ENCODE measurements around the gene MGST1.
"Not testable (repeated sequence)": the region's sequence is repeated elsewhere in the genome, so short reads cannot be mapped to it uniquely, and the experiment has no call there.

MGST1 gene

GRCh38 chr12:16358878-16359277 is 11.4 kb downstream of the MGST1 start:
- no peak for DNase-seq

GRCh38 chr12:16359512-16360491 is 12.4 kb downstream of the MGST1 start:
- no peak for DNase-seq

DNA sequence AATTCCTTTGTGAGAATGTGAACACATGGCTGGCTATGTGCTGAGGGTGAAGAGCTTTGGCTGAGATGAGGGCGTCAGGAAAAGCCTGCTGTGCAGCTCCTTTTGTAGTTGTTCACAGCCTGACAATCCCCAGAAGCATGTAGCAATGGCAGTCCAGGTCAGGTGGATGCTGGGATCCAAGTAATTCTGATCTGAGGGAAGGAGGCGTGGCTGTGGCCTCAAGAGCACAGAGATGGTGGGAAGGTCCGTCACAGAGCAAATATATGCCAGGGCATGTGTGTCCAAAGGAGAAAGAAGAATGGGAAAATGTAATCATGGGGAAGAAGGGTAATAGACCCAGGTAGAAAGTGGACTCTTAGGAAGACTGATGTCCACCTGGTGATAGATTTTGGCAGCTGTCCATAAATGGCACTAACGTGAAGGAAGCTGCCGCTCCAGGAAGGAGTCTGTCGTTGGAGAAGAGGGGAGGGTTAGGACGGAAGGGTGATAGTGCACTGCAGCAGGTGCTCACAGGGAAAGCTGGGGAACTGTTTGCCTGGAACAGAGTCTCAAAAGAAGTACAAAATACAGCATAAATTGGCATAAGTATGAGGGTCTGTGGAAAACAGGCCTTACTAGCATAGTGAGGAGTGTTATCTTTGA is 13.8 kb downstream of the MGST1 start:
- DNase-seq = no peak

GRCh38 chr12:16362550-16362949 is 15.1 kb downstream of the MGST1 start:
- DNase-seq = no peak

DNA sequence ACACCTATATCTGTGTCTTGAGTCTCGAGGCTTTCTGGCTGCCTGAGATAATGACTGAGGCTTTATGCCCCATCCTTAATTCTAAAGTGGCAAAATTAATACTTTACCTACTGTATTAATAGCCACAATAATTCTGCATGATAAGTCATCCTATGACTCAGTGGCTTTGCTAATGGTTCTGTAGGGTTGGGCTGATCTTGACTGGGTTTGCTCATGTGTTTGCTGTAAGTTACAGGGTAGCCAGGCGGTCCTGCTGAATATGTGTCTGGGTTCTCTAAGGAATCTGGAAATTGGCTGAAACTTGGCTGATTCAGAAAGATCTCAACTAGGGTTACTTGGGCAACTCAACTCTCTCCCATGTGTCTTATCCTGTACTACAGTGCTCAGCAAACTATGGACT is 21.7 kb downstream of the MGST1 start:
- no peak for DNase-seq

- DNase-seq = no peak
Observed at GRCh38 chr12:16370096-16370495, 22.7 kb downstream of the MGST1 start.

GRCh38 chr12:16382652-16383312 is 35.3 kb downstream of the MGST1 start:
- DNase-seq = not testable (repeated sequence)

GRCh38 chr12:16384732-16385131 is 37.3 kb downstream of the MGST1 start:
- no peak for DNase-seq

- no peak for DNase-seq
Observed at GRCh38 chr12:16385782-16386646, 38.6 kb downstream of the MGST1 start.

- DNase-seq = no peak
Observed at GRCh38 chr12:16387919-16388318, 40.5 kb downstream of the MGST1 start.

- no peak for DNase-seq
Observed at GRCh38 chr12:16389594-16389993, 42.1 kb downstream of the MGST1 start.

DNA sequence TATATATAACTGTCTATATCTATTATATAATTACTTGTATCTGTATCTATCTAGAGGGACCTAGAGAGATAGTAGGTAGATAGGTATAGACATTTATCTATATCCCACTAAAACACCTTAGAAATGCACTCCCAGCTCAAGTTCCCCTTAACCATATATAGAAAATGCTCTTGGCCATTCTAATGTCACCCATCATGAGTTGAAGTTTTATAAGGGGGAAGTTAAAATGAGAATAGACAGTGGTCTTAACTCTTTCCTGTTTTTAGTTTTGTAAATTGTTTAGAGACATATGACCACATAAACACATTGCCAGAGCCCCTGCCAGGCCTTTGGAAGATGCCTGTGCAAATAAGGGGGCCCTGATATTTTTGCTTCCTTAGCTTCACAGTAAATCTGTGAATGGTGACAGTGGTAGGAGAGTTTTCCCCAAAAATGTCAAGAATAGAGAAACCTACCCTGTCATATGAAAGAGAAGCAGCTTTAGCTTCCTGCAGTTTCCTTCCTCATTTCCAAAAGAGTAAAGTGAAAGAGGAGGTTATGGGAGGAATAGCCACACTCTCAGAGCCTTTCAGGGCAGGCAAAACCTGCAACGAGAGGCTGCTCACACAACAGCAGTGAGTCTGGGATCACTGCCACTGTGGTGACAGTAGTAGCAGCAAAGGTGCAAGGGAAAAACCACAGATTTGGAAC is 45.5 kb downstream of the MGST1 start:
- DNase-seq = no peak

DNA sequence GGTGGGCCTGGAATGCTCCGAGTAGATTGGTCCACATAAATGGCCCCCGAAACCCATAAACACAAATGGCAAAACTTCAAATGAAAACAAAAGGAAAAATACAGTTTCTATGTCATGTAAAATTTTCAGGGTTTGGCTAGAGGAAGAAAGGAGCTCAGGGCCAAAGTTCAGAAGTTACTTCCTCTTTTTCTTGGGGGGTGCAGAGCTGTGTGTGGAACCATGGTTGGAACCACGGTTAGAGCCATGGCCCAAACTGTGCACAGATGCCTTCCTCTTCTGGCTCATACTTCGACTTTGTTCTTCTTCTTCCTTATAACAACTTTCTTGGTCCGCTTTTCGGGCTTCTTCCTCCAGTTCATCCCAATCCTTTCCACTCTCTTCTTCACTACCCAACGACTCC is 51.7 kb downstream of the MGST1 start:
- DNase-seq = no peak

- not testable (repeated sequence) for DNase-seq
Observed at GRCh38 chr12:16401835-16402234, 54.4 kb downstream of the MGST1 start.

GRCh38 chr12:16407346-16407745 is 59.9 kb downstream of the MGST1 start:
- no peak for DNase-seq

Measured in CD4-positive, alpha-beta T cell treated with Interleukin-12 subunit alpha and Interleukin-12 subunit beta, for 1 hour (primary cell).